Measurements from ENCODE around the gene DES. TPM values are rescaled to one million over a fixed set of nuclear protein-coding genes. Genes with fewer than 3 reads are reported as not detected.

The DES gene
- total and polyA plus RNA-seq, 2 of the 13 experiments (the other 11 are each of a cell fraction or from before 2014, with no cell fraction given) = not detected

GRCh38 chr2:219426534-219427136, 8.5 kb downstream of the DES start:
- TF ChIP-seq KLF16 (CRISPR knock-in tag; IDR thresholded peaks at IDR 0.05) (no peak), CBX1 (IDR thresholded peaks at IDR 0.05; ENCODE audit: low read depth) (no peak), CREB3 (CRISPR knock-in tag; IDR thresholded peaks at IDR 0.05) (no peak), RFX5 (IDR thresholded peaks at IDR 0.05; ENCODE audit: low read depth, low read length) (no peak)
- intact Hi-C loops (cut with micrococcal nuclease; ENCODE audit: unreplicated experiment) = no loop called here
- no peaks in the 10 kb centered on the region for H3K79me2 ChIP-seq (ENCODE audit: insufficient read depth, low read length)
- H3K4me1 ChIP-seq (ENCODE audit: insufficient read depth, low read length) = no peaks in the 10 kb centered on the region
- no peak overlapping the region for H3K4me2 ChIP-seq (ENCODE audit: low read depth, low read length)
- ChIA-PET POLR2A (no interaction called here), CTCF (ENCODE audit: low intra/inter-chr PET ratio, low total read pairs) (no interaction called here)
- no peak; the same call in 2 of the 3 replicates for ATAC-seq
- no peaks in the 10 kb centered on the region for H3K9me3 ChIP-seq (ENCODE audit: low read length)
- no peaks in the 10 kb centered on the region for H3K36me3 ChIP-seq (replicated peaks in 1 of 2; ENCODE audit: control insufficient read depth in 1 of 2, insufficient read depth in 2 of 2, low read length in 2 of 2)
- in situ Hi-C loops (cut with HindIII; ENCODE audit: extremely low pct_ligation_motif_present, low pct_unique_long_range_greater_than_20kb) = no loop called here
- no TSS peak for BruUV-seq (replicated peaks)
- no peak overlapping the region for H3K9ac ChIP-seq (ENCODE audit: insufficient read depth, low read depth, low read length)
- no peaks in the 10 kb centered on the region for H4K20me1 ChIP-seq (ENCODE audit: insufficient read depth, low read length)
- peaks cover 5 to 58% of the 10 kb centered on the region in 2 experiments for H3K27me3 ChIP-seq (ENCODE audit: control insufficient read depth in 1 of 2, insufficient read depth in 2 of 2, low read length in 2 of 2)
- no peak for DNase-seq (ENCODE audit: low spot score)
- no peak for FAIRE-seq
- H3K27ac ChIP-seq (ENCODE audit: extremely low read length, insufficient read depth, low read length) = no peak overlapping the region
- no peak overlapping the region for H3K4me3 ChIP-seq (replicated peaks in 1 of 3; ENCODE audit: insufficient read depth in 1 of 3, low read depth in 2 of 3, low read length in 3 of 3)
- 31% methylated on average over 7 of the region's 7 CpGs for WGBS (ENCODE audit: low lambda C conversion rate)
- H2AFZ ChIP-seq (ENCODE audit: low read length) = no peak overlapping the region

GRCh38 chr2:219428469-219428868, 10.3 kb downstream of the DES start:
- POLR2A ChIA-PET = no interaction called here
- no peak overlapping the region for H3K27ac ChIP-seq (ENCODE audit: extremely low read length, insufficient read depth, low read length)
- H3K79me2 ChIP-seq (ENCODE audit: insufficient read depth, low read length) = no peaks in the 10 kb centered on the region
- H3K36me3 ChIP-seq (replicated peaks in 1 of 2; ENCODE audit: control insufficient read depth in 1 of 2, insufficient read depth in 2 of 2, low read length in 2 of 2) = no peaks in the 10 kb centered on the region
- H3K4me1 ChIP-seq (ENCODE audit: insufficient read depth, low read length) = no peaks in the 10 kb centered on the region
- no peak overlapping the region for H3K9ac ChIP-seq (ENCODE audit: insufficient read depth, low read depth, low read length)
- no peaks in the 10 kb centered on the region for H3K9me3 ChIP-seq (ENCODE audit: low read length)
- H2AFZ ChIP-seq (ENCODE audit: low read length) = no peak overlapping the region
- FAIRE-seq (no peak), DNase-seq (ENCODE audit: low spot score) (no peak), ATAC-seq (no peak)
- no peak overlapping the region for H3K4me2 ChIP-seq (ENCODE audit: low read depth, low read length)
- in situ Hi-C loops (cut with HindIII; ENCODE audit: extremely low pct_ligation_motif_present, low pct_unique_long_range_greater_than_20kb) = no loop called here
- no peak overlapping the region for H3K4me3 ChIP-seq (replicated peaks in 1 of 3; ENCODE audit: insufficient read depth in 1 of 3, low read depth in 2 of 3, low read length in 3 of 3)
- H4K20me1 ChIP-seq (ENCODE audit: insufficient read depth, low read length) = no peaks in the 10 kb centered on the region
- CTCF ChIA-PET (ENCODE audit: low intra/inter-chr PET ratio, low total read pairs) = no interaction called here
- no TSS peak for BruUV-seq (replicated peaks)
- no peak for TF ChIP-seq NFE2 (CRISPR knock-in tag; IDR thresholded peaks at IDR 0.05)
- TF ChIP-seq POLR2G (IDR thresholded peaks at IDR 0.05; ENCODE audit: low read depth, low read length) = no peak
- TF ChIP-seq PAF1 (CRISPR knock-in tag; IDR thresholded peaks at IDR 0.05) = no peak
- no peak for TF ChIP-seq MTA1 (CRISPR knock-in tag; IDR thresholded peaks at IDR 0.05; ENCODE audit: borderline replicate concordance)
- TF ChIP-seq ZNF337 (CRISPR knock-in tag; IDR thresholded peaks at IDR 0.05; ENCODE audit: borderline replicate concordance, low read depth) = no peak
- no peak for TF ChIP-seq KAT7 (CRISPR knock-in tag; IDR thresholded peaks at IDR 0.05; ENCODE audit: borderline replicate concordance)
- H3K27me3 ChIP-seq (ENCODE audit: control insufficient read depth in 1 of 2, insufficient read depth in 2 of 2, low read length in 2 of 2) = peaks cover 5 to 60% of the 10 kb centered on the region in 2 experiments
- intact Hi-C loops (cut with micrococcal nuclease; ENCODE audit: unreplicated experiment) = no loop called here

All from HepG2 (cell line).